Ovary (tissue), 3 donors: ENCODE results near the gene CGNL1.

ENCODE experiments used
- CTCF ChIP-seq, 3 donors: fragments of 450-650 bp in 2 of 3; fragments of 200-600 bp in 1 of 3; IDR thresholded peaks; one replicate each; pipeline versions ENCODE4 v1.5.1 to v1.8.0; 2016 to 2022; ENCODE audit warnings: antibody characterized with exemption in 3 of 3, mild to moderate bottlenecking in 1 of 3
- POLR2A ChIP-seq: fragments of 450-650 bp; IDR thresholded peaks from one replicate; pipeline ENCODE4 v1.6.1; 2017; ENCODE audit warnings: antibody characterized with exemption, mild to moderate bottlenecking, moderate library complexity
- donor health status: DM: no; HTN: no; CAD: no.

GRCh38 chr15:57538821-57539220, 162.5 kb downstream of the CGNL1 start:
- no peak for TF ChIP-seq CTCF (IDR thresholded peaks at IDR 0.05)
- TF ChIP-seq POLR2A, result no peak
